ENCODE measurements around the gene FOXA3. TPM values are rescaled to one million over a fixed set of nuclear protein-coding genes. Genes with fewer than 3 reads are reported as not detected.

FOXA3 gene
- total and polyA plus RNA-seq, 11 donors: 0.07 TPM; not detected in 10

- no peak overlapping the region for H3K4me3 ChIP-seq
- no peak for ATAC-seq
- intact Hi-C loops (cut with DNase I): no loop called here
- no peak overlapping the region for H3K27ac ChIP-seq
- DNase-seq: peak in 1 of 5 donors; percentile 45
- H3K9me3 ChIP-seq: no peaks in the 10 kb centered on the region
- peaks cover 0 to 9% (median 0%) of the 10 kb centered on the region in 12 donors for H3K4me1 ChIP-seq
- H3K36me3 ChIP-seq: peaks cover 0 to 78% (median 70%) of the 10 kb centered on the region in 9 donors
- TF ChIP-seq CTCF (IDR thresholded peaks at IDR 0.05): no peak
- no peak for TF ChIP-seq POLR2A (IDR thresholded peaks at IDR 0.05)
- 87 to 97% (median 91%) methylated on average over 5 of the region's 5 CpGs for WGBS, 4 donors
- H3K27me3 ChIP-seq: no peaks in the 10 kb centered on the region
These were observed 41.4 kb upstream of the FOXA3 start for GRCh38 chr19:45822716-45823115.

GRCh38 chr19:45823182-45823581 lies 40.9 kb upstream of the FOXA3 start:
- H3K36me3 ChIP-seq: peaks cover 0 to 82% (median 75%) of the 10 kb centered on the region in 9 donors
- WGBS, 4 donors: 93 to 96% (median 95%) methylated on average over 7 to 12 of the region's 12 CpGs
- H3K27me3 ChIP-seq: no peaks in the 10 kb centered on the region
- no peak overlapping the region for H3K4me3 ChIP-seq
- H3K4me1 ChIP-seq: peaks cover 0 to 8% (median 0%) of the 10 kb centered on the region in 12 donors
- H3K27ac ChIP-seq: no peak overlapping the region
- intact Hi-C loops (cut with DNase I): no loop called here
- DNase-seq (peak in 2 of 5 donors; percentile 17 to 42), ATAC-seq (no peak)
- H3K9me3 ChIP-seq: no peaks in the 10 kb centered on the region
- TF ChIP-seq POLR2A (IDR thresholded peaks at IDR 0.05) (no peak), CTCF (IDR thresholded peaks at IDR 0.05) (no peak)

GRCh38 chr19:45824041-45824471 lies 40.1 kb upstream of the FOXA3 start:
- H3K27ac ChIP-seq: no peak overlapping the region
- TF ChIP-seq POLR2A (IDR thresholded peaks at IDR 0.05) (no peak), CTCF (IDR thresholded peaks at IDR 0.05) (no peak)
- peaks cover 0 to 91% (median 84%) of the 10 kb centered on the region in 9 donors for H3K36me3 ChIP-seq
- WGBS, 4 donors: 35 to 68% (median 62%) methylated on average over 10 to 12 of the region's 12 CpGs
- H3K27me3 ChIP-seq: no peaks in the 10 kb centered on the region
- peaks cover 0 to 8% (median 0%) of the 10 kb centered on the region in 12 donors for H3K4me1 ChIP-seq
- H3K9me3 ChIP-seq: no peaks in the 10 kb centered on the region
- ATAC-seq (no peak), DNase-seq (peak in 2 of 5 donors; percentile 30 to 55)
- intact Hi-C loops (cut with DNase I): no loop called here
- H3K4me3 ChIP-seq: no peak overlapping the region

- Histone ChIP-seq H3K36me3 (peaks cover 0 to 96% (median 90%) of the 10 kb centered on the region in 9 donors), H3K4me1 (peaks cover 0 to 8% (median 0%) of the 10 kb centered on the region in 12 donors), H3K27me3 (no peaks in the 10 kb centered on the region), H3K4me3 (no peak overlapping the region), H3K9me3 (no peaks in the 10 kb centered on the region), H3K27ac (no peak overlapping the region)
- TF ChIP-seq CTCF (IDR thresholded peaks at IDR 0.05) (no peak), POLR2A (IDR thresholded peaks at IDR 0.05) (no peak)
- DNase-seq (peak in 2 of 5 donors; percentile 6 to 54), ATAC-seq (no peak)
- intact Hi-C loops (cut with DNase I): no loop called here
- WGBS, 4 donors: 84 to 93% (median 88%) methylated on average over 14 to 26 of the region's 26 CpGs
These were observed 39.4 kb upstream of the FOXA3 start for GRCh38 chr19:45824531-45825262.
